Neural cell (in vitro differentiated cells): Measurements from ENCODE around the gene UBE2I. TPM values are rescaled to one million over a fixed set of nuclear protein-coding genes. Genes with fewer than 3 reads are reported as not detected.

ENCODE experiments used
- H2AFZ ChIP-seq: fragments of 200-600, 300-800 bp; sonication (generic), shearing (Covaris generic); 2 replicates; pipeline ENCODE4 v1.6.0; 2014; ENCODE audit warnings: low read depth, mild to moderate bottlenecking, antibody characterized with exemption, low read length, moderate library complexity
- H3F3A ChIP-seq: fragments of 200-600 bp; shearing (Covaris generic); 2 replicates; pipeline ENCODE4 v1.6.1; 2016; ENCODE audit warnings: mild to moderate bottlenecking, moderate library complexity, mixed read lengths, antibody characterized with exemption, low read length; ENCODE audit not compliant: insufficient read depth, poor library complexity, severe bottlenecking
- H3K27ac ChIP-seq: fragments of 200-600, 300-800 bp; sonication (generic), shearing (Covaris generic); 2 replicates; pipeline ENCODE4 v1.5.1; 2014; ENCODE audit warnings: mild to moderate bottlenecking, low read length, moderate library complexity
- H3K27me3 ChIP-seq: fragments of 300-800, 200-600 bp; sonication (generic), shearing (Covaris generic); 2 replicates; pipeline ENCODE4 v1.6.0; 2014; ENCODE audit warnings: mild to moderate bottlenecking, low read depth, low read length, moderate library complexity; ENCODE audit not compliant: insufficient read depth
- H3K36me3 ChIP-seq: fragments of 300-800, 200-600 bp; sonication (generic), shearing (Covaris generic); 2 replicates; pipeline ENCODE4 v1.5.1; 2014; ENCODE audit warnings: mild to moderate bottlenecking, antibody characterized with exemption, low read length, moderate library complexity; ENCODE audit not compliant: insufficient read depth
- H3K4me2 ChIP-seq: fragments of 300-800, 200-600 bp; sonication (generic), shearing (Covaris generic); 2 replicates; pipeline ENCODE4 v1.6.0; 2014; ENCODE audit warnings: mild to moderate bottlenecking, low read length
- H3K4me3 ChIP-seq: fragments of 300-800, 200-600 bp; sonication (generic), shearing (Covaris generic); 2 replicates; pipeline ENCODE4 v1.5.1; 2014; ENCODE audit warnings: mild to moderate bottlenecking, low read length, moderate library complexity
- H3K79me2 ChIP-seq: fragments of 200-600 bp; shearing (Covaris generic); replicated peaks from 2 replicates; pipeline ENCODE4 v1.6.0; 2014; ENCODE audit warnings: mild to moderate bottlenecking, low read length, moderate library complexity; ENCODE audit not compliant: insufficient read depth
- H3K9ac ChIP-seq: fragments of 300-800, 200-600 bp; sonication (generic), shearing (Covaris generic); 2 replicates; pipeline ENCODE4 v1.6.1; 2016; ENCODE audit warnings: mild to moderate bottlenecking, low read length, mixed read lengths
- H3K9me2 ChIP-seq: fragments of 200-600 bp; shearing (Covaris generic); 2 replicates; pipeline ENCODE4 v1.6.1; 2016; ENCODE audit warnings: mild to moderate bottlenecking, low read length, mixed read lengths; ENCODE audit not compliant: insufficient read depth
- H3K9me3 ChIP-seq: fragments of 200-600, 300-800 bp; sonication (generic), shearing (Covaris generic); 2 replicates; pipeline ENCODE4 v1.6.1; 2016; ENCODE audit warnings: mild to moderate bottlenecking, mixed run types, low read length, moderate library complexity, mixed read lengths
- H4K20me1 ChIP-seq: fragments of 200-600 bp; shearing (Covaris generic); 2 replicates; pipeline ENCODE4 v1.6.1; 2016; ENCODE audit warnings: mild to moderate bottlenecking, mixed run types; ENCODE audit not compliant: insufficient read depth
- EP300 ChIP-seq: fragments of 450-650 bp; conservative IDR thresholded peaks from 2 replicates; pipeline ENCODE4 v1.6.1; 2014; ENCODE audit warnings: antibody characterized with exemption, mild to moderate bottlenecking, moderate library complexity; ENCODE audit not compliant: poor library complexity, severe bottlenecking
- EZH2 ChIP-seq: fragments of 200-600, 300-800 bp; shearing (Covaris generic), sonication (generic); IDR thresholded peaks from 2 replicates; pipeline ENCODE4 v1.6.1; 2014; ENCODE audit warnings: antibody characterized with exemption, low read length, borderline replicate concordance, mild to moderate bottlenecking; ENCODE audit not compliant: insufficient read depth, poor library complexity, severe bottlenecking
- MXI1 ChIP-seq: fragments of 450-650 bp; conservative IDR thresholded peaks from 2 replicates; pipeline ENCODE4 v1.6.1; 2014; ENCODE audit warnings: antibody characterized with exemption, mild to moderate bottlenecking; ENCODE audit not compliant: poor library complexity, severe bottlenecking
- POLR2AphosphoS5 ChIP-seq: IDR thresholded peaks from 2 replicates; pipeline ENCODE4 v1.6.1; 2012
- RAD21 ChIP-seq: fragments of 450-650 bp; conservative IDR thresholded peaks from 2 replicates; pipeline ENCODE4 v1.6.1; 2014; ENCODE audit warnings: antibody characterized with exemption, mild to moderate bottlenecking, moderate library complexity
- SMC3 ChIP-seq: fragments of 450-650 bp; conservative IDR thresholded peaks from 2 replicates; pipeline ENCODE4 v1.6.1; 2014; ENCODE audit warnings: antibody characterized with exemption, mild to moderate bottlenecking, moderate library complexity; ENCODE audit not compliant: poor library complexity
- TAF1 ChIP-seq: IDR thresholded peaks from 2 replicates; pipeline ENCODE4 v1.6.1; 2012; ENCODE audit warnings: low read depth
- polyA plus RNA-seq: library from polyadenylated mRNA; depleted of rRNA; stranded (reverse); fragments of >200 nt; gene quantifications from 2 replicates; pipeline ENCODE4 v1.2.3, GENCODE V29; 2014
- TF ChIP-seq, protein P1 (sequence below): IDR thresholded peaks from 2 replicates; pipeline ENCODE4 v1.6.1; 2012; ENCODE audit warnings: borderline replicate concordance
- TF ChIP-seq, protein P2 (sequence below): fragments of 450-650 bp; IDR thresholded peaks from 2 replicates; pipeline ENCODE4 v1.5.1; 2014; ENCODE audit warnings: antibody characterized with exemption, mild to moderate bottlenecking, moderate library complexity; ENCODE audit not compliant: poor library complexity, severe bottlenecking

The UBE2I gene
- polyA plus RNA-seq, 1 donor from 2014 or later, result 111 TPM

DNA sequence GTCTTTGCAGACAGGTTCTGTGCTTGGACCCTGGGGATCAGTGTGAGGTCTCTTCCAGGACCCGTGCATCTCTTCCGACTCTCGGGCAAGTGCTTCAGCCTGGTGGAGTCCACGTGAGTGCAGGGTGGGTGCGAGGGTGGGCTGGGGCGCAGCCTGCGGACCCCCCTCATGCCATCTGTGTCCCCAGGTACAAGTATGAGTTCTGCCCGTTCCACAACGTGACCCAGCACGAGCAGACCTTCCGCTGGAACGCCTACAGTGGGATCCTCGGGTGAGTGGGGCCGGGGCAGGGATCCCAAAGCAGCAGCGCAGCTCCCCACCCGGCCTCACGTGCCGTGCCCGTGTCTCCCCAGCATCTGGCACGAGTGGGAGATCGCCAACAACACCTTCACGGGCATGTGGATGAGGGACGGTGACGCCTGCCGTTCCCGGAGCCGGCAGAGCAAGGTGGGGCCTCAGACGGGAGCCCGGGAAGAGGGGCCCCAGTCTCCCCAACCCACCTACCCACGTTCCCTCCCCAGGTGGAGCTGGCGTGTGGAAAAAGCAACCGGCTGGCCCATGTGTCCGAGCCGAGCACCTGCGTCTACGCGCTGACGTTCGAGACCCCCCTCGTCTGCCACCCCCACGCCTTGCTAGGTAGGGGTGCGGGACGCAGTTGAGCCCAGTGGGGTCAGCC lies 52.4 kb downstream of the UBE2I start:
- Histone ChIP-seq H3K27me3 (no peaks in the 10 kb centered on the region), H3K36me3 (no peaks in the 10 kb centered on the region), H3K9me2 (no peaks in the 10 kb centered on the region), H3K9me3 (no peaks in the 10 kb centered on the region), H3K27ac (no peak overlapping the region), H2AFZ (no peak overlapping the region), H3K9ac (no peak overlapping the region), H3K4me2 (no peak overlapping the region), H3K79me2 (no peaks in the 10 kb centered on the region), H4K20me1 (no peaks in the 10 kb centered on the region), H3F3A (no peaks in the 10 kb centered on the region), H3K4me3 (no peak overlapping the region)
- no peak for TF ChIP-seq TAF1
- TF ChIP-seq EP300, result no peak
- TF ChIP-seq POLR2AphosphoS5, result no peak
- TF ChIP-seq RAD21, result no peak
- no peak for TF ChIP-seq EZH2
- TF ChIP-seq, protein P1, sequence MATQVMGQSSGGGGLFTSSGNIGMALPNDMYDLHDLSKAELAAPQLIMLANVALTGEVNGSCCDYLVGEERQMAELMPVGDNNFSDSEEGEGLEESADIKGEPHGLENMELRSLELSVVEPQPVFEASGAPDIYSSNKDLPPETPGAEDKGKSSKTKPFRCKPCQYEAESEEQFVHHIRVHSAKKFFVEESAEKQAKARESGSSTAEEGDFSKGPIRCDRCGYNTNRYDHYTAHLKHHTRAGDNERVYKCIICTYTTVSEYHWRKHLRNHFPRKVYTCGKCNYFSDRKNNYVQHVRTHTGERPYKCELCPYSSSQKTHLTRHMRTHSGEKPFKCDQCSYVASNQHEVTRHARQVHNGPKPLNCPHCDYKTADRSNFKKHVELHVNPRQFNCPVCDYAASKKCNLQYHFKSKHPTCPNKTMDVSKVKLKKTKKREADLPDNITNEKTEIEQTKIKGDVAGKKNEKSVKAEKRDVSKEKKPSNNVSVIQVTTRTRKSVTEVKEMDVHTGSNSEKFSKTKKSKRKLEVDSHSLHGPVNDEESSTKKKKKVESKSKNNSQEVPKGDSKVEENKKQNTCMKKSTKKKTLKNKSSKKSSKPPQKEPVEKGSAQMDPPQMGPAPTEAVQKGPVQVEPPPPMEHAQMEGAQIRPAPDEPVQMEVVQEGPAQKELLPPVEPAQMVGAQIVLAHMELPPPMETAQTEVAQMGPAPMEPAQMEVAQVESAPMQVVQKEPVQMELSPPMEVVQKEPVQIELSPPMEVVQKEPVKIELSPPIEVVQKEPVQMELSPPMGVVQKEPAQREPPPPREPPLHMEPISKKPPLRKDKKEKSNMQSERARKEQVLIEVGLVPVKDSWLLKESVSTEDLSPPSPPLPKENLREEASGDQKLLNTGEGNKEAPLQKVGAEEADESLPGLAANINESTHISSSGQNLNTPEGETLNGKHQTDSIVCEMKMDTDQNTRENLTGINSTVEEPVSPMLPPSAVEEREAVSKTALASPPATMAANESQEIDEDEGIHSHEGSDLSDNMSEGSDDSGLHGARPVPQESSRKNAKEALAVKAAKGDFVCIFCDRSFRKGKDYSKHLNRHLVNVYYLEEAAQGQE, result no peak
- TF ChIP-seq, protein P2, sequence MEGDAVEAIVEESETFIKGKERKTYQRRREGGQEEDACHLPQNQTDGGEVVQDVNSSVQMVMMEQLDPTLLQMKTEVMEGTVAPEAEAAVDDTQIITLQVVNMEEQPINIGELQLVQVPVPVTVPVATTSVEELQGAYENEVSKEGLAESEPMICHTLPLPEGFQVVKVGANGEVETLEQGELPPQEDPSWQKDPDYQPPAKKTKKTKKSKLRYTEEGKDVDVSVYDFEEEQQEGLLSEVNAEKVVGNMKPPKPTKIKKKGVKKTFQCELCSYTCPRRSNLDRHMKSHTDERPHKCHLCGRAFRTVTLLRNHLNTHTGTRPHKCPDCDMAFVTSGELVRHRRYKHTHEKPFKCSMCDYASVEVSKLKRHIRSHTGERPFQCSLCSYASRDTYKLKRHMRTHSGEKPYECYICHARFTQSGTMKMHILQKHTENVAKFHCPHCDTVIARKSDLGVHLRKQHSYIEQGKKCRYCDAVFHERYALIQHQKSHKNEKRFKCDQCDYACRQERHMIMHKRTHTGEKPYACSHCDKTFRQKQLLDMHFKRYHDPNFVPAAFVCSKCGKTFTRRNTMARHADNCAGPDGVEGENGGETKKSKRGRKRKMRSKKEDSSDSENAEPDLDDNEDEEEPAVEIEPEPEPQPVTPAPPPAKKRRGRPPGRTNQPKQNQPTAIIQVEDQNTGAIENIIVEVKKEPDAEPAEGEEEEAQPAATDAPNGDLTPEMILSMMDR, result no peak
- no peak for TF ChIP-seq MXI1
- no peak for TF ChIP-seq SMC3

DNA sequence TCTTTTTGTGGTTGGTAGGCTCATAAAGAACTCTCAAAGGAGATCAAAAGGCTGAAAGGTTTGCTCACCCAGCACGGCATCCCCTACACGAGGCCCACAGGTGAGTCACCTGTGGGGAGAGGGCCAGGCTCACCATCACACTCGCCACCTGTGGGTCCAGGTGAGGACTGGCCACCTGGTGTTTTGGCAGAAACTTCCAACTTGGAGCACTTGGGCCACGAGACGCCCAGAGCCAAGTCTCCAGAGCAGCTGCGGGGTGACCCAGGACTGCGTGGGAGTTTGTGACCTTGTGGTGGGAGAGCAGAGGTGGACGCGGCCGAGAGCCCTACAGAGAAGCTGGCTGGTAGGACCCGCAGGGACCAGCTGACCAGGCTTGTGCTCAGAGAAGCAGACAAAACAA lies 53.4 kb downstream of the UBE2I start:
- no peak for TF ChIP-seq POLR2AphosphoS5
- no peak for TF ChIP-seq RAD21
- no peak for TF ChIP-seq TAF1
- TF ChIP-seq EP300, result no peak
- TF ChIP-seq SMC3, result no peak
- TF ChIP-seq, protein P2, result no peak
- no peak for TF ChIP-seq EZH2
- TF ChIP-seq MXI1, result no peak
- TF ChIP-seq, protein P1, result no peak
- H3K4me3 ChIP-seq, result no peak overlapping the region
- no peaks in the 10 kb centered on the region for H3K9me2 ChIP-seq
- no peaks in the 10 kb centered on the region for H3K9me3 ChIP-seq
- H3K4me2 ChIP-seq, result no peak overlapping the region
- H2AFZ ChIP-seq, result no peak overlapping the region
- no peaks in the 10 kb centered on the region for H3K79me2 ChIP-seq
- no peak overlapping the region for H3K9ac ChIP-seq
- H3K36me3 ChIP-seq, result no peaks in the 10 kb centered on the region
- no peaks in the 10 kb centered on the region for H4K20me1 ChIP-seq
- no peaks in the 10 kb centered on the region for H3F3A ChIP-seq
- H3K27ac ChIP-seq, result no peak overlapping the region
- H3K27me3 ChIP-seq, result no peaks in the 10 kb centered on the region
